Endometrium (tissue), 2 donors: ENCODE data around the gene FBXL15.

Source experiments
- FAIRE-seq: peaks from 2 replicates; lab custom pipeline; 2012; peaks lifted over from hg19 to GRCh38; lab: Jason Lieb, UNC
- donor health status: control.
- donor health status: control.

Gene FBXL15

DNA sequence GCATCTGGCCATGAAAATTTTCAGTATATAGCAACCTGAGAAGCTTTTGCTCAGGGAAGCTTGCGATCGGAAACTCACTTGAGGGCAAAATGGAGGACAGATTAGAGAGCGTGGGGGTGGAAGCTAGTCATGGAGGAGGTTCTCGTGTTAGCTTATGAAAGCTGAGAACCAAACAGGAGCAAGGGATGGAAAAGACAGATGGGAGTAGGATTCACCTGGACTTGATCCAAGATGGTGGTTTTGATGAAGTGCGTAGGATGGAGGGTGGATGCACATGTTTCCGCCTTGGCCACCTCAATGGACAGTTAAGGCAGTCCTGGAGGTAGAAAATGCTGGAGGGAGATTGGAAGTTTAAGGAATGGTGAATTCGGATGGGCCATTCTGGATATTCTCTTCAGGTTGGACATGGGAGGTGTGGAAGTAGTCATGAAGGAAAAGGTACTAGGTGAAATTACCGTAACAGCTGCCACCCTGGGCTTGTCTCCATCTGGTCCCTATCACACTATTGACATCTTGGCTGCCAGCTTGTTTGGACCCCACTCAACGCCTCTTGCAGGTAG lies 37.0 kb downstream of the FBXL15 start:
- FAIRE-seq: no peak

DNA sequence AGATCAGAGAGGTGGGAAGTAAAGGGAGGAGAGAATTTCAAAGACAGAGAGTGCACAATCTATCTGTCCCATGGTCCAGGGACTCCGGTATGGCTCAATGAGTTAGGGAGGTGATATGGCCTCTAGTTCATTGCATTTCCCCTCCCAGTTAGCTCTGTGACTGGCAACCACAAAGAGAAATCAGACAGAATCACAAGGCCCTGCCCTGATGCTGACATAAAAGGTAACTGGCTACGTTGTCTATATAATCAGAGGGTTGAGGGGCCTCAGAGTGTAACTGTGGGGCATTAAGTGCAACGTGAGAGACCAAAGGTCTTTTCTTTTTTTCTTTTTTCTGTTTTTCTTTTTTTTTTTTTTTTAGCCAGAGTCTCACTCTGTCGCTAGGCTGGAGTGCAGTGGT lies 38.0 kb downstream of the FBXL15 start:
- FAIRE-seq: no peak

- no peak for FAIRE-seq
Observed at GRCh38 chr10:102460836-102461186, 40.2 kb downstream of the FBXL15 start.

GRCh38 chr10:102461187-102462054 lies 40.8 kb downstream of the FBXL15 start:
- FAIRE-seq: no peak

GRCh38 chr10:102462512-102463054 lies 41.9 kb downstream of the FBXL15 start:
- no peak for FAIRE-seq

- no peak for FAIRE-seq
Observed at GRCh38 chr10:102463983-102464382, 43.3 kb downstream of the FBXL15 start.

GRCh38 chr10:102465466-102465865 lies 44.8 kb downstream of the FBXL15 start:
- no peak for FAIRE-seq

DNA sequence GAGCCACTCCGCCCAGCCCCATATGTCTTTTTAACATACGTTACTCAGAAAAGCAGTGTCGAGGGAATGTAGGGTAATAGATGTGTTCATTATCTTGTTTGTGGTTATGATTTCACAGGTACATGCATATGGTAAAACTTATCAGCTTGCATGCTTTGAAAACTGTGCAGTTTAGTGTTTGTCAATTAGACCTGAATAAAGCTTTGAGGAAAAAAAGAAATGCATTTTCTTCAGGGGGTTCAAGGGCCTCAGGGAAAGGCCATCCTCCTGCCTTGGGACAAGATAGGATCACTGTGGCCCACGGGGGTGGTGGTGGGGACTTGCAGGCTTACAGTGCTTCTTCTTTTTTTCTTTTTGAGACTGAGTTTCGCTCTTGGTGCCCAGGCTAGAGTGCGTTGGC lies 46.7 kb downstream of the FBXL15 start:
- no peak for FAIRE-seq

DNA sequence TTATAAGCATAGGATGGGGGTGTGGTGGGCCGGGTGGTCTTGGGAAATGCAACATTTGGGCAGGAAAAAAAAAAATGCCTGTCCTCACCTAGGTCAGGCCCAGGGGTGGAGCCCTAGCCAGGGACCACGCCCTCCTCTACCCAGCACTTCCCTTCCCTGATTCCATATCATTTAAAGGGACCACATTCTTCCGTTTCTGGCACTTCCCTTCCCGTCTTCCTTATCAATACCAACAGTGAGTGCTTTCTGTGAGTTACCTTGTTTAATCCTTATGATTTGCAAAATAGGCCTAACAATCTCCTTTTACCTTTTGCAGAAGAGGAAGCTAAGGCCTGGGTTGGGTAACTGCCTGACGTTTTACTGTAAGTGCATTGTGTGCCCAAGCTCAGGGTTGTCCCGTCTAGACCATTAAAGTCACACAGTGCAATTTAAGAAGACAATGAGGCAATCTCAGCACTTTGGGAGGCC lies 47.4 kb downstream of the FBXL15 start:
- no peak for FAIRE-seq

DNA sequence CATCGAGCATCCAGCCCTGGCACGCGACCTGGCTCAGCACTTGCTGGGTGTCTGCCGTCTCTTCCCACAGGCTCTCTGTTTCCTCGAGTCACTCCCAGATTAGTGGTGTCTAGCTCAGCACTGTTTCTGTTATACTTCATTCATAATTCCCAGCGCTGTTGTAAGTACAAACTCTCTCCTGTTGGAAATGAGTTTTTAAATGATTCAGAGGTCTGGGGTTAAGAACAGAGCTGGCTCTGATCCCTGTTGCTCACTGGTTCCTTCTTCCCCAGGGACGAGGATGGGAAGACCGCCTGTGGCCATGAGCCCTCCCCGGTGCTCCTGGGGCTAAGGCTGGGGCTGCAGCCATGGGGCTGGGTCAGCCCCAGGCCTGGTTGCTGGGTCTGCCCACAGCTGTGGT lies 48.0 kb downstream of the FBXL15 start:
- FAIRE-seq: no peak

DNA sequence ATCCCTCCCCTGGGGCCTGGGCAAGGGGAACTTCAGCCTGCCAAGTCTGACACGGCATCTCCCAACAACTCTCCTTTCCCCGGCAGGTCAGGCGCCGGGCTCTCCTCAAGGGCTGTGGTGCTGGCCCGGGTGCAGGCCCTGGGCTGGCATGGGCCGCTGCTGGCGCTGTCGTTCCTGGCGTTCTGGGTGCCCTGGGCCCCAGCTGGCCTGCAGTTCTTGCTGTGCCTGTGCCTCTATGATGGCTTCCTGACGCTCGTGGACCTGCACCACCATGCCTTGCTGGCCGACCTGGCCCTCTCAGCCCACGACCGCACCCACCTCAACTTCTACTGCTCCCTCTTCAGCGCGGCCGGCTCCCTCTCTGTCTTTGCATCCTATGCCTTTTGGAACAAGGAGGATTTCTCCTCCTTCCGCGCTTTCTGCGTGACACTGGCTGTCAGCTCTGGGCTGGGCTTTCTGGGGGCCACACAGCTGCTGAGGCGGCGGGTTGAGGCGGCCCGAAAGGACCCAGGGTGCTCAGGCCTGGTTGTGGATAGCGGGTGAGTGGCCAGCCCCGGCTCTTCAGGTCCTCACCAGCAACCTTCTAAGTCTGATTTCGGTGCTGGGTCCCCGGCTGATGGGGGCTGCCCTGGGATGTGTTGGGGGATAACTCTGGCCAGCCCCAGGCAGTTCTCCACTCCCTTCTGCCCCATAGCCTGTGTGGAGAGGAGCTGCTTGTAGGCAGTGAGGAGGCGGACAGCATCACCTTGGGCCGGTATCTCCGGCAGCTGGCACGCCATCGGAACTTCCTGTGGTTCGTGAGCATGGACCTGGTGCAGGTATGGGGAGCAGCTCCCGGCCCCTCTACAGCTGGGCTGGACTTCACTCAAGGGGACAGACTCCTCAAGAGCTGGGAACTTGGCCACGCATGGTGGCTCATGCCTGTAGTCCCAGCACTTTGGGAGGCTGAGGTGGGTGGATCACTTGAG lies 50.2 kb downstream of the FBXL15 start:
- FAIRE-seq: no peak
